SK-N-SH (cell line): ENCODE measurements around the gene EPHA10. TPM values are rescaled to one million over a fixed set of nuclear protein-coding genes. Genes with fewer than 3 reads are reported as not detected.

ENCODE experiments used
- CTCF ChIA-PET: fragments of 300-600, 350-600 bp; formaldehyde crosslinking; extraction: SDS; loops from one replicate; lab custom pipeline; 2021; lab: Yijun Ruan, JAX
- POLR2A ChIA-PET: fragments of 350-600 bp; sonication (Branson Sonifier 250); formaldehyde crosslinking; extraction: SDS; loops from one replicate; lab custom pipeline; 2020; ENCODE audit warnings: antibody characterized with exemption, inconsistent platforms; lab: Yijun Ruan, JAX
- DNase-seq: peaks from one replicate; pipeline ENCODE4 v3.0.0; 2012
- H2AFZ ChIP-seq: fragments of 200-600 bp; sonication (generic); 2 replicates; pipeline ENCODE4 v1.8.1; 2016; ENCODE audit warnings: antibody characterized with exemption, mild to moderate bottlenecking, low read depth
- H3F3A ChIP-seq: fragments of 200-600 bp; sonication (generic); replicated peaks from 2 replicates; pipeline ENCODE3; 2016; ENCODE audit warnings: antibody characterized with exemption, mild to moderate bottlenecking; ENCODE audit not compliant: insufficient read depth
- H3K27ac ChIP-seq, 2 experiments: fragments of 200-500 bp in 1 of 2; fragments of 200-600 bp in 1 of 2; sonication (Bioruptor generic) in 1 of 2; sonication (generic), shearing (Covaris generic) in 1 of 2; 2 replicates each; pipeline versions ENCODE4 v1.5.1 to v1.6.1; 2014 to 2016; ENCODE audit warnings: low read depth in 2 of 2, inconsistent platforms in 1 of 2, low read length in 1 of 2, mild to moderate bottlenecking in 1 of 2, mixed read lengths in 1 of 2
- H3K27me3 ChIP-seq: fragments of 200-600 bp; sonication (generic), shearing (Covaris generic); 2 replicates; pipeline ENCODE4 v1.6.1; 2016; ENCODE audit warnings: mixed run types; ENCODE audit not compliant: insufficient read depth
- H3K36me3 ChIP-seq, 2 experiments: fragments of 200-500 bp in 1 of 2; fragments of 200-600 bp in 1 of 2; sonication (Bioruptor generic) in 1 of 2; sonication (generic) in 1 of 2; replicated peaks in 1 of 2; 2 replicates each; pipeline versions ENCODE3 to v1.5.1; 2014 to 2016; ENCODE audit warnings: low read length in 1 of 2, mild to moderate bottlenecking in 1 of 2; ENCODE audit not compliant: insufficient read depth in 2 of 2, control insufficient read depth in 1 of 2
- H3K4me1 ChIP-seq, 2 experiments: fragments of 200-500 bp in 1 of 2; fragments of 200-600 bp in 1 of 2; sonication (Bioruptor generic) in 1 of 2; sonication (generic), shearing (Covaris generic) in 1 of 2; 2 replicates each; pipeline versions ENCODE4 v1.5.1 to v1.6.1; 2014 to 2016; ENCODE audit warnings: low read depth in 1 of 2, low read length in 1 of 2, mixed run types in 1 of 2; ENCODE audit not compliant: insufficient read depth in 2 of 2, control insufficient read depth in 1 of 2
- H3K4me2 ChIP-seq: fragments of 200-600 bp; sonication (generic), shearing (Covaris generic); 2 replicates; pipeline ENCODE4 v1.6.1; 2017; ENCODE audit warnings: mixed run types
- H3K4me3 ChIP-seq, 2 experiments: fragments of 200-500 bp in 1 of 2; fragments of 200-600 bp in 1 of 2; sonication (Bioruptor generic) in 1 of 2; sonication (generic), shearing (Covaris generic) in 1 of 2; 2 replicates each; pipeline versions ENCODE4 v1.5.1 to v1.8.1; 2014 to 2016; ENCODE audit warnings: low read depth in 2 of 2, inconsistent platforms in 1 of 2, low read length in 1 of 2, mild to moderate bottlenecking in 1 of 2, mixed read lengths in 1 of 2, moderate library complexity in 1 of 2
- H3K79me2 ChIP-seq: fragments of 200-600 bp; sonication (generic); 2 replicates; pipeline ENCODE4 v1.8.1; 2017; ENCODE audit warnings: mild to moderate bottlenecking; ENCODE audit not compliant: insufficient read depth
- H3K9ac ChIP-seq: fragments of 200-600 bp; sonication (generic); 2 replicates; pipeline ENCODE4 v1.6.1; 2017; ENCODE audit warnings: mixed run types
- H3K9me2 ChIP-seq: fragments of 200-600 bp; sonication (generic); 2 replicates; pipeline ENCODE4 v1.6.1; 2017; ENCODE audit warnings: mixed run types
- H3K9me3 ChIP-seq: fragments of 200-600 bp; sonication (generic); 2 replicates; pipeline ENCODE4 v1.6.1; 2017; ENCODE audit warnings: mixed run types, mild to moderate bottlenecking, moderate library complexity
- H4K20me1 ChIP-seq: fragments of 200-600 bp; sonication (generic); 2 replicates; pipeline ENCODE4 v1.6.1; 2017; ENCODE audit warnings: mild to moderate bottlenecking, mixed run types; ENCODE audit not compliant: insufficient read depth
- EP300 ChIP-seq, 2 experiments: IDR thresholded peaks; 2 replicates each; pipeline versions ENCODE4 v1.4.0 to v1.6.1; 2012; ENCODE audit warnings: borderline replicate concordance in 1 of 2, low read depth in 1 of 2, low read length in 1 of 2
- FOXJ3 ChIP-seq: sonication (generic); formaldehyde crosslinking; IDR thresholded peaks from 2 replicates; pipeline ENCODE4 v1.5.1; 2020; ENCODE audit warnings: mild to moderate bottlenecking, missing genetic modification reagents
- FOXM1 ChIP-seq: IDR thresholded peaks from 2 replicates; pipeline ENCODE4 v1.4.0; 2012; ENCODE audit warnings: low read depth, mild to moderate bottlenecking
- GABPA ChIP-seq: IDR thresholded peaks from 2 replicates; pipeline ENCODE4 v1.4.0; 2012; ENCODE audit warnings: low read depth, mild to moderate bottlenecking
- PBX3 ChIP-seq: IDR thresholded peaks from 2 replicates; pipeline ENCODE4; 2012
- RCOR1 ChIP-seq: fragments of 150-350 bp; IDR thresholded peaks from 2 replicates; pipeline ENCODE4 v1.6.1; 2017; ENCODE audit warnings: antibody characterized with exemption, low read length
- TAF1 ChIP-seq: IDR thresholded peaks from 2 replicates; pipeline ENCODE4 v1.6.1; 2012; ENCODE audit warnings: low read depth, mild to moderate bottlenecking, low read length, moderate library complexity, borderline replicate concordance
- USF1 ChIP-seq: IDR thresholded peaks from 2 replicates; pipeline ENCODE4 v1.4.0; 2012; ENCODE audit warnings: low read depth, borderline replicate concordance
- WGBS: methylation state at CpG from one replicate; pipeline ENCODE4 v1.1.6; 2017; ENCODE audit warnings: low lambda C conversion rate; 5-methylcytosine and 5-hydroxymethylcytosine counted together
- polyA plus RNA-seq, 3 experiments: library from polyadenylated mRNA; depleted of rRNA; stranded (reverse); fragments of >200 nt; gene quantifications; 2 replicates each; pipeline ENCODE4 v1.2.3, GENCODE V29; 2012

Gene EPHA10
- polyA plus RNA-seq, 1 of the 3 experiments (the other 2 are of a cell fraction): 0.05 TPM

GRCh38 chr1:37676281-37677142, 88.4 kb downstream of the EPHA10 start:
- no peak overlapping the region for H3K4me3 ChIP-seq
- H2AFZ ChIP-seq: no peak overlapping the region
- no peaks in the 10 kb centered on the region for H3K9me3 ChIP-seq
- ChIA-PET CTCF (interaction anchor here (0.8 to 13.8 kb wide), 5 partner anchors 9 to 114 kb away, joined by 3 to 358 read pairs (median 4); no protein-coding TSS in a partner anchor), POLR2A (no interaction called here)
- no peaks in the 10 kb centered on the region for H3K27me3 ChIP-seq
- H3K9ac ChIP-seq: no peak overlapping the region
- no peaks in the 10 kb centered on the region for H3K79me2 ChIP-seq
- 54% methylated on average over 14 of the region's 14 CpGs for WGBS
- no peaks in the 10 kb centered on the region for H3F3A ChIP-seq
- H3K27ac ChIP-seq: no peak overlapping the region
- no peaks in the 10 kb centered on the region for H4K20me1 ChIP-seq
- DNase-seq: no peak
- peaks cover 7 to 8% of the 10 kb centered on the region in 2 experiments for H3K36me3 ChIP-seq
- H3K4me1 ChIP-seq: no peaks in the 10 kb centered on the region
- no peak overlapping the region for H3K4me2 ChIP-seq
- H3K9me2 ChIP-seq: no peaks in the 10 kb centered on the region
- TF ChIP-seq EP300 (IDR thresholded peaks at IDR 0.05; ENCODE audit: borderline replicate concordance in 1 of 2, low read depth in 1 of 2, low read length in 1 of 2) (no peak), FOXJ3 (CRISPR knock-in tag) (no peak), USF1 (no peak), PBX3 (no peak), TAF1 (no peak), RCOR1 (no peak)

- WGBS: no CpG with 5 or more reads among the region's 10 CpGs
- H4K20me1 ChIP-seq: no peaks in the 10 kb centered on the region
- H3K4me1 ChIP-seq: no peaks in the 10 kb centered on the region
- H3K9me2 ChIP-seq: no peaks in the 10 kb centered on the region
- H3K9ac ChIP-seq: no peak overlapping the region
- H3K27ac ChIP-seq: no peak overlapping the region
- H3K27me3 ChIP-seq: no peaks in the 10 kb centered on the region
- POLR2A ChIA-PET: interaction anchor here (0.6 kb wide), 1 partner anchor 14 kb away, joined by 3 read pairs; no protein-coding TSS in a partner anchor
- no peak overlapping the region for H2AFZ ChIP-seq
- no peak overlapping the region for H3K4me2 ChIP-seq
- TF ChIP-seq GABPA (no peak), FOXM1 (no peak)
- TF ChIP-seq, all 33 proteins: peak for 0
- DNase-seq: no peak
- Histone ChIP-seq H3K36me3 (no peaks in the 10 kb centered on the region), H3K4me3 (no peak overlapping the region), H3F3A (no peaks in the 10 kb centered on the region), H3K79me2 (no peaks in the 10 kb centered on the region), H3K9me3 (no peaks in the 10 kb centered on the region)
- CTCF ChIA-PET: interaction anchor here (1.5 to 13.8 kb wide), 3 partner anchors 9 to 71 kb away, joined by 6 to 358 read pairs (median 42); no protein-coding TSS in a partner anchor
Observed at GRCh38 chr1:37673920-37674319, 91.0 kb downstream of the EPHA10 start.
